Stimulated activated CD8-positive, alpha-beta memory T cell treated with anti-CD3 and anti-CD28 coated beads, Interleukin-2, amount 100 ng/mL, for 1 hour (primary cell): ENCODE results near the gene AGFG2.
A peak's percentile ranks its signal among the peaks of the same experiment; 100 is the strongest.
"Not testable (repeated sequence)": the region's sequence is repeated elsewhere in the genome, so short reads cannot be mapped to it uniquely, and the experiment has no call there.

Source experiments
- DNase-seq, 2 donors: peaks; one replicate each; pipeline ENCODE4 v3.0.0-alpha.2; 2020; ENCODE audit warnings: low read depth in 2 of 2

Gene AGFG2

DNA sequence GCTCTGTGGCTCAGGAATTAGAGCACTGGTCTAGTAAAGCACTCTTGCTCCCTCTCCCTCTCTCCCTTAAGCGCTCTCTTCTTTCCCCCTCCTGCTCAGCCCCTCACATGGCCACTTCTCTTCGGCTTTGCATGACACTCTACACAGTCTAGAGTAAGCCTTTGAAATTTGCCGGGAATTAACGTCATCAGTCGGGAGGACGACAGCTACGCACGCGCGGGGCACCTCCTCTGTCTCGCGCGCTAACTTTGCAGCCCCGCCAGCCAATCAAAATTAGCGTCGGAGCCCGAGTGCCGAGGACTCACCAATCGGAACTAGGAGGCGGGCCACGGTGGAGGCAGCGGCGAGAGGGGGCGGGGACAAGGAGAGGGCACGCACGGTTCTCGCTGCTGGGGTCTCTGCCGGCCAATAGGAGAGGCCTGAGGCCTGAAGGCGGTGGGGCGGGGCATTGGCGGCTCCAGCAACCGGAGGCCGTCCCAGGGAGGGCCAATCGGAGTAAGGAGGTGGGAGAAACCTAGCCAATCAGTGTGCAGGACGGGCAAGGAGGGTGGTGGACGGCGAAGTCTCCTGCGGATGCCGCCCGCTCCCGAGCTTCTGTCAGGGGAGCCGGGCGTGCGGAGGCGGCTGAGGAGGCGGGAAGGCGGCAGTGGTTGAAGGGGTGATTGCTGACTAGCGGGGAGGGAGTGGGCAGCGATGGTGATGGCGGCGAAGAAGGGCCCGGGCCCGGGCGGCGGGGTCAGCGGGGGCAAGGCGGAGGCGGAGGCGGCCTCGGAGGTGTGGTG, at the start of gene AGFG2:
Gene AGFG2 (plus strand): TSS at position 550 of the 782 bp plus-strand sequence. CDS start 144 bp downstream, at position 694.
- peak; percentile 99 to 100 for DNase-seq

GRCh38 chr7:100489824-100490223, 49.2 kb upstream of the AGFG2 start:
- no peak for DNase-seq

DNA sequence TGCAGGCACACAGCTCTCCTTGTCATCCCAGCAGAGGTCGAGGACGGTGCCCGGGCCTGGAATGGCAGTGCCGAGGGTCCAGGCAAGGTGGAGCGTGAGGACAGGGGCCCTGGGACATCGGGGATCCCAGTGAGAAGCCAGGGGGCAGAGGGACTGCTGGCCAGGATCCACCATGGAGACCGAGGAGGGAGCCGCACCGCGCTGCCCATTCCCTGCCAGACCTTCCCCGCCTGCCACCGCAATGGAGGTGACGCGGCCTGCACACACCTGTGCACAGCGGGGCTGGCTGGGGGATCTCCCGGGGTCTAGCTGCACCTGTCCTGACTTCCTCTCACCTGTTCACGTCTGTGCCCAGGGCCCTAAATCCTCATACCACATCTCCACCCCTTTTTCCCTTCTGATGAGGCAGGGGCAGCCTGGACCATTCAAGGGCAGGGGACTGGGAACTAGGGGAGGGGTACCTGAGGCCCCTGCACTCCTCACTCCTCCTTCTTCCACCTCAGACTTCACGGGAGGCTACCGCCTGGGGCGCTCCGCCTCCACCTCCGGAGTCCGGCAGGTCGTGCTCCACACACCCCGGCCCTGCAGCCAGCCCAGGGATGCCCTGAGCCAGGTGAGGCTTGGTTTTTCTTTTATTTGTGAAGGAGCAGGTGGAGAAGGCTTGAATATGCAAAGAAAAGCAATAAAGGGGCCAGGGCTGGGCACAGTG, 48.4 kb upstream of the AGFG2 start:
- DNase-seq, result no peak

- no peak for DNase-seq
These were observed 47.8 kb upstream of the AGFG2 start for GRCh38 chr7:100491192-100491578.

- DNase-seq, result no peak
These were observed 46.1 kb upstream of the AGFG2 start for GRCh38 chr7:100492738-100493475.

DNA sequence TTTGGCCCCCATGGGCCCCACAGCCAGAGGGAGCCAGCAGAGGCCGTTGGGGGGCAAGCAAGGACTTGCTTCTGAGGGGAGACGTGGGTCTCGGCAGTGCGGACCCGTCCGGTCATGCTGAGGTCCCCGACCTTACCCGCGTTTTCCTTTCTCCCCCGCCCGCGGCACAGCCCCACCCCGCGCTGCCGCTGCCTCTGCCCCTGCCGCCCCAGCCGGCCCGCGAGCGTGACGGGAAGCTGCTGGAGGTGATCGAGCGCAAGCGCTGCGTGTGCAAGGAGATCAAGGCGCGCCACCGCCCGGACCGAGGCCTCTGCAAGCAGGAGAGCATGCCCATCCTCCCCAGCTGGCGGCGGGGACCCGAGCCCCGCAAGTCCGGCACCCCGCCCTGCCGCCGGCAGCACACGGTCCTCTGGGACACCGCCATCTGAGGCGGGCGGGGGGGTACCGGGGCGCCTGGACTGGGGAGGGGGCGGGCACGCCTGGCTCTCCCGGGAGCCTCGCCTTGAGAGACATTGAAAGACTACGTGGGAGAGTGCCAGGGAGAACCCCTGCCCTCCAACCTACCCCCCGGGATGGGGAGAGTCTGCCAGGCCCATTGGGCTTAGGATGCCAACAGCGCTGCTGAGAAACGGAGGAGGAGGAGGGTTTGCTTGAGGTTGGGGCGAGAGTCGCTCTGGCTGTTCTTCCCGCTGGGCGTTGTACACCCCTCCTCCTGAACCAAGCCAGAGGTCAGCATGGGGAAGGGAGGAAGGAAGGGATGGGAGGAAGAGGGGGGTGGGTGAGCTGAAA, 45.3 kb upstream of the AGFG2 start:
- peak in 1 of 2 donors; percentile 37 for DNase-seq

DNA sequence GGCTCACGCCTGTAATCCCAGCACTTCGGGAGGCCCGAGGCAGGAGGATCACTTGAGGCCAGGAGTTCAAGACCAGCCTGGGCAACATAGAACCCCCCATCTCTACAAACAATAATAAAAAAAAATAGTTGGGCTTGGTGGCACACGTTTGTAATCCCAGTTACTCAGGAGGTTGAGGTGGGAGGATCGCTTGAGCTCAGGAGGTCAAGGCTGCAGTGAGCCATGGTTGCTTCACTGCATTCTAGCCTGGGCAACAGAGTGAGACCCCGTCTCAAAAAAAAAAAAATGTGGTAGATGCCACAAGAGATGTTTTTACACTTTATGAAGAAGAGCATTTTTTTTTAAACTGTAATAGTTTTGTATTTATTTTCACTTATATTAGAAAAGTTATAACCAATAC, 42.5 kb upstream of the AGFG2 start:
- no peak for DNase-seq

DNA sequence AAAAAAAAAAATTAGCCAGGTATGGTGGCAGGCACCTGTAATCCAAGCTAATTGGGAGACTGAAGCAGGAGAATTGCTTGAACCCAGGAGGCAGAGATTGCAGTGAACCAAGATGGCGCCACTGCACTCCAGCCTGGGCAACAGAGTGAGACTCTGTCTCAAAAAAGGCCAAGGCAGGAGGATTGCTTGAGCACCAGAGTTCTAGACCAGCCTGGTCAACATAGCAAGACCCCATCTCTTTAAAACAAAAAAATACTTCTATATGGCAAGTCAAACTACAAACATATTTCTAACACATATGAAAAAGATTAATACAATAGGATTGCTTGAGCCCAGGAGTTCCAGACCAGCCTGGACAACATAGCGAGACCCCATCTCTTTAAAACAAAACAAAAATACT, 38.3 kb upstream of the AGFG2 start:
- DNase-seq, result not testable (repeated sequence)

- not testable (repeated sequence) for DNase-seq
These were observed 35.0 kb upstream of the AGFG2 start for GRCh38 chr7:100504031-100504430.

DNA sequence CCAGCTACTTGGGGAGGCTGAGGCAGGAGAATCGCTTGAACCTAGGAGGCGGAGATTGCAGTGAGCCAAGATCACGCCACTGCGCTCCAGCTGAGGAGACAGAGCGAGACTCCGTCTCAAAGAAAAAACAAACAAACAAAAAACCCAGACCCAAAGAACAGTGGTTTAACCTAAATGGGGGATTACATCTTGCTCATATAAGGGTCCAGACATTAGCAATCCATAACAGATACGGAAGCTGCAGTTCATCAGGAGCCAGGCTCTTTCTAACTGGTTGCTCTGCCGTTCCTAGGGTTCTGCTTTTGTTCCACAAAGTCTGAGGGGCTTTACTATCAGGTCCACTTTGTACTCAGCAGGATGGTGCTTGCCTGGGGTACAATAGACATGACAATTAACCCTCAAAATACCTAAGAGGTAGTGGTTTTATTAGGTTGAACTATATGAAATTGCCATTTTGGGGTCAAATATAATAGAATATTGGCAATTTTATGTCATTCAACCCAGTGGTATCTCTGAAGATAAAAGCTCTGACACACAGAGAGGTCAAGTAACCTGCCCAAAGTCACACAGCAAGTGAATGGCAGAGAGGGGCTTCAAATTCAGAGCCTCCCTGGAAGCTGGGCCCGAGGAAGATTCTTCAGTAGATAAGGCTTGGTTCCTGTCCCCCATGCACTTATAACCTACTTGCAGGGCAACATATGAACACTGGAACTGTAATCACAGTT, 34.0 kb upstream of the AGFG2 start:
- no peak for DNase-seq

DNA sequence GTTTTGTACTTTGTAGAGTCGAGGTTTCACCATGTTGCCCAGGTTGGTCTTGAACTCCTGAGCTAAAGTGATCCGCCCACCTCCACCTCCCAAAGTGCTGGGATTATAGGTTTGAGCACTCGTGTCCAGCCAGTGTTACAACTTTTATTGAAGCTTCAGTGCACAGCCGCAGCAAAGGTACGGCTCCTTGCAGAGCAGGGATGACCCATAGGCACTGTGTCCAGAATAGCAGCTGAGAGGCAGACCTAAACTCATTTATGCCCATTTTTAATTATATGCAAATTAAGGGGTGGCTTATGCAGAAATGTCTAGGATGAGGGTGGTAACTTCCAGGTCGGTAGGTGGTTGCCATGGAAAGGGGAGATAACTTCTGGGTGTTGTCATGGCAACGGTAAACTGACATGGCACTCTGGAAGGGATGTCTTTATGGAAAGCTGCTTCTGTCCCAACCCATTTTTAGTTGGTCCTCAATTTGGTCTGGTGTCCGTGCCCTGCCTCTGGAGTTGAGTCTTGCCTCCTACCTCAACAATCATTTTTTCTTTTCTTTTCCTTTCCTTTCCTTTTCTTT, 32.6 kb upstream of the AGFG2 start:
- no peak for DNase-seq

- no peak for DNase-seq
These were observed 29.8 kb upstream of the AGFG2 start for GRCh38 chr7:100509231-100509630.

GRCh38 chr7:100510437-100511239, 28.4 kb upstream of the AGFG2 start:
- no peak for DNase-seq

DNA sequence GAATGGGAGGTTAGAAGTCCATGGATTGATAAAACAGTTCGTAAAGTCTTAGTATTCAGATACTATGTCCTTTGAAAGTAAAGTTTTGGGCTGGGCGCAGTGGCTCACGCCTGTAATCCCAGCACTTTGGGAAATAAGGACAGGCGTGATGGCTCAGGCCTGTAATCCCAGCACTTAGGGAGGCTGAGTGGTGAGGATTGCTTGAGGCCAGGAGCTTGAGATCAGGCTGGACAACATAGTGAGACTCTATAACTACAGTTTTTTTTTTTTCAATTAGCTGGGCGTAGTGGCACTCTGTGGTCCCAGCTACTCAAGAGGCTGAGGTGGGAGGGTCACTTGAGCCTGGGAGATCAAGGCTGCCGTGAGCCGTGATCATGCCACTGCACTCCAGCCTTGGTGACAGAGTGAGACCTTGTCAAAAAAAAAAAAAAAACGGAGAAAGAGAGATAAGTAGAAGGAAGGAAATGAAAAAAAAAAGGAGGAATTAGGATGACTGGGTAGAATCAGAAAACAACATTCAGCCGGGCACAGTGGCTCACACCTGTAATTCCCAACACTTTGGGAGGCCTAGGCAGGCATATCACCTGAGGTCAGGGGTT, 25.7 kb upstream of the AGFG2 start:
- no peak for DNase-seq

GRCh38 chr7:100515072-100515532, 23.9 kb upstream of the AGFG2 start:
- no peak for DNase-seq

DNA sequence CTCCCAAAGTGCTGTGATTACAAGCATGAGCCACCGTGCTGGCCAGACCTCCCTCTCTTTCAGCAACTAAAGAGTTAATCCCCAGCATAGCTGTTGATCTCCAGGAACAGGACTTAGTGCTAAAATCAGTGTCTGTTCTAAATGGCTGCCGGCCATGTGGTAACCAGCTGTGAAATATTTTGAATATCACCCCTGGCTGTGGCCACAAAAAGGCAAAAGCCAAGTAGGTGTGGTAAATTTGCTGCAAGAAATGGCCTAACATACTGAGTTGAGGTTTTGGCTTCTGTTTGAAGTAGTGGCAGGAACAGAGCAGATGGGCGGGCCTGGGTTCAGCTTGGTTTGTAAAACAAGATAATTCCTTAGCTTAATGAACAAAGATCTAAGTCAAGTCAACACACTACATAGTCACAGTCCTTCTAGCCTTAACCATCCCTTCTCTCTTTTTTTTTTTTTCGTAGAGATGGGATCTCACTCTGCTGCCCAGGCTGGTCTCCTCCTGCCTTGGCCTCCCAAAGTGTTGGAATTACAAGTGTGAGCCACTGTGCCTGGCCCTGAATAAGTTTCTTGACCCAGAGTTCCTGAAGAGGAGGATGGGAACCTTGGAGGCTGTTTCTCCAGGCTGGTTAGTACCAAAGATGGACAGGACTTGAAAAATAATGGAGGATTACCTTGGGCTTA, 22.7 kb upstream of the AGFG2 start:
- DNase-seq, result peak; percentile 17 to 21

DNA sequence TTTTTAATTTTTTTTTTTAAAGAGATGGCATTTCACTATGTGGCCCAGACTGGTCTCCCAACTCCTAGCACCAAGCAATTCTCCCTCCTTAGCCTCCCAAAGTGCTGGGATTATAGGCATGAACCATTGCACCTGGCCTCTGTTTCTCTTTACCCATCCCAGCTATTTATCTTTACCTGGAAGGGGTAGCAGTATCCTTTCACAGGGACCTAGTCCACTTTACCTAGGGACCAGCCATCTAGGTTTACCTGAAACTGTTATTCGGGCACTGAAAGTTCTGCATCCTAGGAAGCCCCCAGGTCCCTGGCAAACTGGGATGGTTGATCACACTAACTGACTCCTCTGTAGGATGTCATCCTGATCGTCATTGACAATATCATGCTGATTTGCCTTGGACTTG, 21.7 kb upstream of the AGFG2 start:
- no peak for DNase-seq

GRCh38 chr7:100519580-100519979, 19.4 kb upstream of the AGFG2 start:
- DNase-seq, result no peak

DNA sequence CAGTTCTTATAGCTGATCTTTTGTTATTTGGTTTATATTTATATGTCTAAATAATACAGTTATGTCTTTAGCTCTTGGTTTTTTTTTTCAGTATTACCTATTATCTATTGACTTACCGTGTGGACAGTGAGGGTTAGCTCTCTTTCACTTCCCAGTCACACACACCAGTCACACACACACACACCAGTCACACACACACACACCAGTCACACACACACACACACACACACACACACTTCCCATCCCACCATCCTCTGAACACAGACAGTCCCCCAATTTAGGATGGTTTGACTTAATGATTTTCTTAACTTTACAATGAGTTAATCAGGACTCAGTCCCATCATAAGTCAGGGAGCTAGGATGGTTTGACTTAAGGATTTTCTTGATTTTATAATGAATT, 18.9 kb upstream of the AGFG2 start:
- DNase-seq, result no peak
